ENCODE measurements around the gene VPS16. TPM values are rescaled to one million over a fixed set of nuclear protein-coding genes. Genes with fewer than 3 reads are reported as not detected.

The VPS16 gene
- polyA plus RNA-seq, 1 donor from 2014 or later, result 117 TPM

- Histone ChIP-seq H3K4me3 (ENCODE audit: low read length) (no peak within 1 kb of the TSS), H3K36me3 (ENCODE audit: insufficient read depth, low read length) (no peaks in the 10 kb centered on the region), H3K9me3 (ENCODE audit: low read length) (peaks cover 9% of the 10 kb centered on the region), H4K20me1 (ENCODE audit: insufficient read depth) (no peaks in the 10 kb centered on the region), H3K27me3 (ENCODE audit: insufficient read depth, low read depth, low read length) (peaks cover 13% of the 10 kb centered on the region), H3K79me2 (replicated peaks; ENCODE audit: insufficient read depth, low read length) (no peaks in the 10 kb centered on the region), H3F3A (ENCODE audit: insufficient read depth, low read length, poor library complexity, severe bottlenecking) (no peaks in the 10 kb centered on the region), H3K9me2 (ENCODE audit: insufficient read depth, low read length) (no peaks in the 10 kb centered on the region), H3K4me2 (ENCODE audit: low read length) (no peak within 1 kb of the TSS), H3K9ac (ENCODE audit: low read length) (no peak within 1 kb of the TSS), H3K27ac (ENCODE audit: low read length) (no peak within 1 kb of the TSS), H2AFZ (ENCODE audit: low read depth, low read length) (no peak within 1 kb of the TSS)
- TF ChIP-seq EP300 (conservative IDR thresholded peaks at IDR 0.05; ENCODE audit: poor library complexity, severe bottlenecking) (no peak), MXI1 (conservative IDR thresholded peaks at IDR 0.05; ENCODE audit: poor library complexity, severe bottlenecking) (no peak), CTCF (IDR thresholded peaks at IDR 0.05; ENCODE audit: poor library complexity, severe bottlenecking) (no peak), REST (IDR thresholded peaks at IDR 0.05; ENCODE audit: borderline replicate concordance) (no peak), POLR2AphosphoS5 (IDR thresholded peaks at IDR 0.05) (no peak), EZH2 (IDR thresholded peaks at IDR 0.05; ENCODE audit: borderline replicate concordance, insufficient read depth, low read length, poor library complexity, severe bottlenecking) (no peak), SMC3 (conservative IDR thresholded peaks at IDR 0.05; ENCODE audit: poor library complexity) (no peak), RAD21 (conservative IDR thresholded peaks at IDR 0.05) (no peak), TAF1 (IDR thresholded peaks at IDR 0.05; ENCODE audit: low read depth) (no peak)
Observed at GRCh38 chr20:2816030-2816582, 24.4 kb upstream of the VPS16 start, which contains the start of gene TMEM239. TMEM239 (plus strand) TSS chr20:2816364; CDS start chr20:2816555, 191 bp downstream.

GRCh38 chr20:2816583-2817340, 23.8 kb upstream of the VPS16 start:
- Histone ChIP-seq H3K36me3 (ENCODE audit: insufficient read depth, low read length) (no peaks in the 10 kb centered on the region), H3K79me2 (replicated peaks; ENCODE audit: insufficient read depth, low read length) (no peaks in the 10 kb centered on the region), H4K20me1 (ENCODE audit: insufficient read depth) (no peaks in the 10 kb centered on the region), H3F3A (ENCODE audit: insufficient read depth, low read length, poor library complexity, severe bottlenecking) (no peaks in the 10 kb centered on the region), H3K9me2 (ENCODE audit: insufficient read depth, low read length) (no peaks in the 10 kb centered on the region), H3K4me3 (ENCODE audit: low read length) (no peak overlapping the region), H3K27ac (ENCODE audit: low read length) (no peak overlapping the region), H2AFZ (ENCODE audit: low read depth, low read length) (no peak overlapping the region), H3K9me3 (ENCODE audit: low read length) (peaks cover 7% of the 10 kb centered on the region), H3K4me2 (ENCODE audit: low read length) (no peak overlapping the region), H3K9ac (ENCODE audit: low read length) (no peak overlapping the region), H3K27me3 (ENCODE audit: insufficient read depth, low read depth, low read length) (peaks cover 19% of the 10 kb centered on the region)
- no peak for TF ChIP-seq EP300 (conservative IDR thresholded peaks at IDR 0.05; ENCODE audit: poor library complexity, severe bottlenecking)
- no peak for TF ChIP-seq RAD21 (conservative IDR thresholded peaks at IDR 0.05)
- TF ChIP-seq SMC3 (conservative IDR thresholded peaks at IDR 0.05; ENCODE audit: poor library complexity), result no peak
- no peak for TF ChIP-seq POLR2AphosphoS5 (IDR thresholded peaks at IDR 0.05)
- no peak for TF ChIP-seq REST (IDR thresholded peaks at IDR 0.05; ENCODE audit: borderline replicate concordance)
- no peak for TF ChIP-seq CTCF (IDR thresholded peaks at IDR 0.05; ENCODE audit: poor library complexity, severe bottlenecking)
- no peak for TF ChIP-seq TAF1 (IDR thresholded peaks at IDR 0.05; ENCODE audit: low read depth)
- no peak for TF ChIP-seq MXI1 (conservative IDR thresholded peaks at IDR 0.05; ENCODE audit: poor library complexity, severe bottlenecking)
- TF ChIP-seq EZH2 (IDR thresholded peaks at IDR 0.05; ENCODE audit: borderline replicate concordance, insufficient read depth, low read length, poor library complexity, severe bottlenecking), result no peak

Measured in neural cell (in vitro differentiated cells).